Neural progenitor cell (in vitro differentiated cells): Measurements from ENCODE around the gene TMEM82. TPM values are rescaled to one million over a fixed set of nuclear protein-coding genes. Genes with fewer than 3 reads are reported as not detected.

Experiments
- DNase-seq: peaks from one replicate; pipeline ENCODE4 v3.0.0-alpha.2; 2016; ENCODE audit warnings: low spot score
- H2AFZ ChIP-seq: fragments of 200-600 bp; sonication (generic); replicated peaks from 2 replicates; pipeline ENCODE4 v1.6.1; 2016; ENCODE audit warnings: antibody characterized with exemption
- H3F3A ChIP-seq: fragments of 200-600 bp; sonication (generic); 2 replicates; pipeline ENCODE4 v1.6.1; 2016; ENCODE audit warnings: antibody characterized with exemption, low read depth
- H3K27ac ChIP-seq: fragments of 200-600 bp; sonication (generic); 2 replicates; pipeline ENCODE4 v1.5.1; 2016; ENCODE audit warnings: mild to moderate bottlenecking
- H3K27me3 ChIP-seq: fragments of 200-600 bp; sonication (generic); 2 replicates; pipeline ENCODE4 v1.6.1; 2016; ENCODE audit warnings: mild to moderate bottlenecking, moderate library complexity
- H3K36me3 ChIP-seq: fragments of 200-600 bp; sonication (generic); 2 replicates; pipeline ENCODE4 v1.5.1; 2016
- H3K4me1 ChIP-seq: fragments of 200-600 bp; sonication (generic); 2 replicates; pipeline ENCODE4 v1.6.1; 2016; ENCODE audit warnings: mixed run types
- H3K4me2 ChIP-seq: fragments of 200-600 bp; sonication (generic); 2 replicates; pipeline ENCODE4 v1.6.1; 2016
- H3K4me3 ChIP-seq: fragments of 200-600 bp; sonication (generic); 2 replicates; pipeline ENCODE4 v1.5.1; 2016
- H3K79me2 ChIP-seq: fragments of 200-600 bp; sonication (generic); 2 replicates; pipeline ENCODE4 v1.6.1; 2016; ENCODE audit warnings: low read depth
- H3K9ac ChIP-seq: fragments of 200-600 bp; sonication (generic); 2 replicates; pipeline ENCODE4 v1.6.1; 2016
- H3K9me3 ChIP-seq: fragments of 200-600 bp; sonication (generic); 2 replicates; pipeline ENCODE4 v1.5.1; 2016; ENCODE audit warnings: low read depth
- H4K20me1 ChIP-seq: fragments of 200-600 bp; sonication (generic); 2 replicates; pipeline ENCODE4 v1.6.1; 2016; ENCODE audit warnings: low read depth
- H3K27ac Mint-ChIP-seq: 3 replicates; pipeline ENCODE4 v1.8.0; 2021; ENCODE audit warnings: mixed read lengths
- H3K27me3 Mint-ChIP-seq: 2 replicates; pipeline ENCODE4 v1.8.0; 2022; ENCODE audit warnings: low read depth, mild to moderate bottlenecking, inconsistent platforms, moderate library complexity, mixed read lengths; ENCODE audit not compliant: insufficient read depth
- H3K36me3 Mint-ChIP-seq: 3 replicates; pipeline ENCODE4 v1.8.0; 2021; ENCODE audit warnings: mixed read lengths
- H3K4me1 Mint-ChIP-seq: 3 replicates; pipeline ENCODE4 v1.8.0; 2021; ENCODE audit warnings: mixed read lengths
- H3K4me3 Mint-ChIP-seq: 3 replicates; pipeline ENCODE4 v1.8.0; 2021; ENCODE audit warnings: mild to moderate bottlenecking, moderate library complexity, mixed read lengths
- H3K9me3 Mint-ChIP-seq: 3 replicates; pipeline ENCODE4 v1.8.0; 2020; ENCODE audit warnings: mixed read lengths
- CTCF ChIP-seq: fragments of 200-600 bp; sonication (generic); IDR thresholded peaks from 2 replicates; pipeline ENCODE4 v1.5.1; 2017; ENCODE audit warnings: antibody characterized with exemption, mild to moderate bottlenecking
- EZH2 ChIP-seq: fragments of 200-600 bp; sonication (generic); IDR thresholded peaks from 2 replicates; pipeline ENCODE4 v1.6.1; 2017; ENCODE audit warnings: antibody characterized with exemption, mild to moderate bottlenecking, moderate library complexity
- EZH2phosphoT487 ChIP-seq: fragments of 200-600 bp; sonication (generic); IDR thresholded peaks from 2 replicates; pipeline ENCODE4 v1.6.1; 2017; ENCODE audit warnings: antibody characterized with exemption
- total RNA-seq: library from RNA; depleted of rRNA; stranded (reverse); fragments of >200 nt; gene quantifications from 2 replicates; pipeline ENCODE4 v1.2.3, GENCODE V29; 2015; ENCODE audit warnings: low replicate concordance

The TMEM82 gene
- total RNA-seq, 1 donor from 2014 or later, result not detected

GRCh38 chr1:15770313-15770962 lies 28.1 kb downstream of the TMEM82 start:
- no peak overlapping the region for H3K4me2 ChIP-seq
- peaks cover 3% of the 10 kb centered on the region for H3K4me1 Mint-ChIP-seq
- H3F3A ChIP-seq, result no peaks in the 10 kb centered on the region
- H4K20me1 ChIP-seq, result no peaks in the 10 kb centered on the region
- H3K9me3 Mint-ChIP-seq, result no peaks in the 10 kb centered on the region
- no peak overlapping the region for H3K4me3 Mint-ChIP-seq
- no peak overlapping the region for H3K4me3 ChIP-seq
- no peaks in the 10 kb centered on the region for H3K36me3 ChIP-seq
- peaks cover 7% of the 10 kb centered on the region for H3K36me3 Mint-ChIP-seq
- no peak overlapping the region for H3K27ac ChIP-seq
- DNase-seq, result no peak
- peaks cover 2% of the 10 kb centered on the region for H3K27me3 Mint-ChIP-seq
- no peaks in the 10 kb centered on the region for H3K4me1 ChIP-seq
- H3K27ac Mint-ChIP-seq, result no peak overlapping the region
- H3K27me3 ChIP-seq, result no peaks in the 10 kb centered on the region
- no peaks in the 10 kb centered on the region for H3K79me2 ChIP-seq
- H3K9me3 ChIP-seq, result no peaks in the 10 kb centered on the region
- TF ChIP-seq EZH2, result no peak
- no peak for TF ChIP-seq EZH2phosphoT487
- no peak for TF ChIP-seq CTCF
- H3K9ac ChIP-seq, result no peak overlapping the region
- H2AFZ ChIP-seq, result no peak overlapping the region

- Histone ChIP-seq H3K4me2 (no peak overlapping the region), H4K20me1 (no peaks in the 10 kb centered on the region), H3K4me3 (no peak overlapping the region), H3K9me3 (no peaks in the 10 kb centered on the region), H3K36me3 (no peaks in the 10 kb centered on the region), H3K27me3 (no peaks in the 10 kb centered on the region), H3K27ac (no peak overlapping the region), H3F3A (no peaks in the 10 kb centered on the region), H2AFZ (no peak overlapping the region), H3K4me1 (no peaks in the 10 kb centered on the region), H3K79me2 (no peaks in the 10 kb centered on the region), H3K9ac (no peak overlapping the region)
- no peak for DNase-seq
- peaks cover 2% of the 10 kb centered on the region for H3K27me3 Mint-ChIP-seq
- peaks cover 7% of the 10 kb centered on the region for H3K36me3 Mint-ChIP-seq
- no peak overlapping the region for H3K4me3 Mint-ChIP-seq
- TF ChIP-seq EZH2 (no peak), EZH2phosphoT487 (no peak), CTCF (no peak)
- H3K9me3 Mint-ChIP-seq, result no peaks in the 10 kb centered on the region
- peaks cover 5% of the 10 kb centered on the region for H3K4me1 Mint-ChIP-seq
- H3K27ac Mint-ChIP-seq, result no peak overlapping the region
These were observed 29.7 kb downstream of the TMEM82 start for GRCh38 chr1:15771836-15772515.

GRCh38 chr1:15775706-15776105 lies 33.4 kb downstream of the TMEM82 start:
- H3K27me3 Mint-ChIP-seq, result no peaks in the 10 kb centered on the region
- Histone ChIP-seq H3F3A (no peaks in the 10 kb centered on the region), H3K4me2 (no peak overlapping the region), H4K20me1 (no peaks in the 10 kb centered on the region), H3K9ac (no peak overlapping the region), H3K27me3 (no peaks in the 10 kb centered on the region), H3K79me2 (no peaks in the 10 kb centered on the region), H3K9me3 (no peaks in the 10 kb centered on the region), H3K27ac (no peak overlapping the region), H2AFZ (no peak overlapping the region), H3K36me3 (no peaks in the 10 kb centered on the region), H3K4me1 (no peaks in the 10 kb centered on the region), H3K4me3 (no peak overlapping the region)
- H3K9me3 Mint-ChIP-seq, result no peaks in the 10 kb centered on the region
- peaks cover 14% of the 10 kb centered on the region for H3K36me3 Mint-ChIP-seq
- H3K4me3 Mint-ChIP-seq, result no peak overlapping the region
- DNase-seq, result no peak
- peaks cover 7% of the 10 kb centered on the region for H3K4me1 Mint-ChIP-seq
- no peak overlapping the region for H3K27ac Mint-ChIP-seq
- TF ChIP-seq EZH2phosphoT487 (no peak), CTCF (no peak), EZH2 (no peak)
